G401 (cell line): ENCODE results near the gene ZSWIM1. TPM values are rescaled to one million over a fixed set of nuclear protein-coding genes. Genes with fewer than 3 reads are reported as not detected.
"Not testable (repeated sequence)": the region's sequence is repeated elsewhere in the genome, so short reads cannot be mapped to it uniquely, and the experiment has no call there.

Experiments
- DNase-seq: peaks from one replicate; pipeline ENCODE4 v3.0.0-alpha.2; 2015; ENCODE audit warnings: low spot score
- in situ Hi-C: cut with HindIII; loops from 2 replicates; pipeline ENCODE4 v1.10.0; 2016; ENCODE audit warnings: low sequenced_read_pairs, mixed read lengths
- total RNA-seq: library from RNA; depleted of rRNA; stranded (reverse); fragments of >200 nt; shearing (Covaris generic); gene quantifications from 2 replicates; pipeline ENCODE4 v1.2.3, GENCODE V29; 2014

The ZSWIM1 gene
- total RNA-seq, 1 experiment from 2014 or later = 9.6 TPM

DNA sequence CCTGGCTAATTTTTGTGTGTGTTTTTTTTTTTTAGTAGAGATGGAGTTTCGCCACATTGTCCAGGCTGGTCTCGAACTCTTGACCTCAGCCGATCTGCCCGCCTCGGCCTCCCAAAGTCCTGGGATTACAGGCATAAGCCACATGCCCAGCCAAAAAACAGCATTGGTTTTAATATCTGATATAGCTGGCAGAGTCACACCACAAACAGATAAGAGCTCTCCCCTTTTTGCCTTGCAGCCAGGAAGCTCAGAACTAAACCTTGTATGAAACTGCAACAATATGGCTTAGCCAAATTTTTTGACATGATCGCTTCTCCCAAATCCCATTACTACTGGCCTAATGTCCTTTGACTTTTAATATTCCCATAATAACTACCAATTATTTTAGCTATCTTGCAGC, 28.7 kb upstream of the ZSWIM1 start:
- in situ Hi-C loops = no loop called here
- DNase-seq = no peak

DNA sequence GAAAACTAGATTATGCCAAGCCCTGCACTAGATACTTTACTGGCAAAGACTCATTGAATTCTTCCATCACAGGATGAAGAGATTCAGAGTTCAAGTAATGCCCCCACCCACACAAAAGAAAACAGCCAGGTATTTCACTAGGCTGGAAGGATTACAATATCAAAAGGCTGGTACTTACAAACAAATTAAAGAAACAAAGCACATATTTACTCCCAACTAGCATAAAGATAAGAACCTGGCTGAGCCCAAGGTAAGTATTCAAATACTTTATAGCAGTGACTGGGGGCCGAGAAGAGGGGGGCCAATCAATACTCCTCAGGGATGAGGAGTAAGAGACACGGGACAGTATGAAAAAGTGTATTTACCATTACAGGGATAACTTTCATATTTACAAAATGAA, 27.5 kb upstream of the ZSWIM1 start:
- in situ Hi-C loops = no loop called here
- no peak for DNase-seq

DNA sequence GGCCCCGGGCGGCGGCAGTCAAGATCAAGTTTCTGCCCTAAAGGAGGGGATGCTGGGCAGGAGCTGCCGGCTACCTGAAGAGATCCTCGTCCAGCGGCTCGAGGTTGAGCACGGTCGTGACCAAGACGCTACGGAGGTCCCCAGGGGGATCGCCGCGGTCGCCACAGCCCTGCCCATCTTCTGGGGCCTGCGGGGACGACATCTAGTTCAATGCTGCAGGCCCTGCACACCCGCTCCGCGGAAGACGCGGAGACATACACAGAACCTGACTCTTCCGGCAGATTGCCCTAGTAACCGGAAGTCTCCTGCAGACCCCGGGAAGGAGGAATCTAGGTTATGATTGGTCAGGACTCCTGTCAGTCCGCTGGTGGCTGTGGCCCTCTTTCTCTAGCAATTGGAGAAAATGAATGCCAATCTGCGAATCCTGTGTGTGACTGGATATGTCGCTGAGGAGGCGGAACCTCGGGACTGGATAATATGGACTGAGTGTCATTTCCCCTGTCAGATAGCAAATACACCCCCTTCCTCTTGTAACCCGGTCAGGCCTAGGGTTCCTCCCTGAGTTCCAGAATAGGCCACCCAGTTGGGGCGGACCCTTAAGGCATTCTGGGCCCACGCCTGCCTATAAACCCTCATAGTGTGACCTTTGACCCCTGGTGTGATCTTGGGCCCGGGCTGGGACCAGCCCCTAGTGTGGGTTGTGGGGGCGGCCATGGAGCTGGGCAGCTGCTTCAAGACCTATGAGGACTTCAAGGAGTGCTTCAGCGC, 23.7 kb upstream of the ZSWIM1 start, which contains the start of the genes ACOT8 and ZSWIM3:
TSS of gene ACOT8 (minus strand) at position 279 of the 768 bp plus-strand sequence. CDS start at position 202, 77 bp downstream.
TSS of gene ZSWIM3 (plus strand) at position 501 of the 768 bp plus-strand sequence. CDS start at position 713, 212 bp downstream.
- DNase-seq = peak; percentile 100
- in situ Hi-C loops = no loop called here

DNA sequence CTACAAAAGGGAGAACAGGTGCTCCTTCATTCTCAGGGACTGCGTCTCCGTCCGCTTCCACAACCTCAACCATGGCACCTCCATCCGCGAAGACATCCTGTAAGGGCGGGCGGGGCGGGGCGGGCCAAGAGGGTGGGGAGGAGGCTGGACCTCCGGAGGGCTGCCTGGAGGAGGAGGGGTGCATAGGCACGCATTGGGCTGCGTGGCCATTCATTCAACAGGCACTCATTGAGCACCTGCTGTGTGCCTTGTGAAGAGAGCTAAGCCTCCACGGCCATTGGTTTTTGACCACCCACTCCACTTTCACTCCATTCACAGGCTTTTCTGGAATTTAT, 23.2 kb upstream of the ZSWIM1 start:
- no peak for DNase-seq
- in situ Hi-C loops = no loop called here

DNA sequence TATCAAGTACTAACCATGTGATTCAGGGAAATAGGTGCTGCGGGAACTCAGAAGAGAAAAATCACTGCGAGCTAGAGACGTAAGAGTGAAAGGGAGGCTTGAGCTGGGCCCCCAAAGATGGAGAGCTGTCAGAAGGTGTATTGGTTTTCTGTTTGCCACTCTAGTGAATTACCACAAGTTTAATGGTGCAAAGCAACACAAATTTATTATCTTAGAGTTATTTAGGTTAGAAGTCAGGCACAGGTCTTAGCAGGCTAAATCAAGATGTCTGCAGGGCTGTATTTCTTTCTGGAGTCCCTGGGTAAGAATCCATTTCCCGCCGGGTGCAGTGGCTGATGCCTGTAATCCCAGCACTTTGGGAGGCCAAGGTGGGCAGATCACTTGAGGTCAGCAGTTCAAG, 21.1 kb upstream of the ZSWIM1 start:
- no peak for DNase-seq
- in situ Hi-C loops = no loop called here

DNA sequence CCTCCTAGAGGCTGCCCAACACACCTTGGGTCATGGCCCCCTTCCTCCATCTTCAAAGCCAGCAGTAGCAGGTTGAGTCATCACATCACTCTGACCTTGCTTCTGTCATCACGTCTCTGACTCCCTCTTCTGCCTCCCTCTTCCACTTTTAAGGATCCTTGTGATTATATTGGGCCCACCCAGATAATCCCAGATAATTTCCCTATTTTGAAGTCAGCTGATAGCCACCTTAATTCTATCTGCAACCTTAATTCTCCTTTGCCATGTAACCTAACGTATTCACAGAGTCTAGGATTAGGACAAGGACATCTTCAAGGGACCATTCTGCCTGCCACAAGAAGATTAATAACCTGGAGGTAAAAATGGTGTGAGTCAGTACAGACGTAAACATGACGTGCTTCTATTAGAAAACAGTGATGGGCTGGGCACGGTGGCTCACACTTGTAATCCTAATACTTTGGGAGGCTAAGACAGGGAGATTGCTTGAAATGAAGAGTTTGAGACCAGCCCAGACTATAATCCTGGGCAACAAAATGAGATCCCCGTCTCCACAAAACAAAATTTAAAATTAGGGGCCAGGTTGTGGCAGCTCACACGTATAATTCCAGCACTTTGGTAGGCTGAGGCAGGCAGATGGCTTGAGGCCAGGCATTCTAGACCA, 20.3 kb upstream of the ZSWIM1 start:
- DNase-seq = no peak
- in situ Hi-C loops = no loop called here

DNA sequence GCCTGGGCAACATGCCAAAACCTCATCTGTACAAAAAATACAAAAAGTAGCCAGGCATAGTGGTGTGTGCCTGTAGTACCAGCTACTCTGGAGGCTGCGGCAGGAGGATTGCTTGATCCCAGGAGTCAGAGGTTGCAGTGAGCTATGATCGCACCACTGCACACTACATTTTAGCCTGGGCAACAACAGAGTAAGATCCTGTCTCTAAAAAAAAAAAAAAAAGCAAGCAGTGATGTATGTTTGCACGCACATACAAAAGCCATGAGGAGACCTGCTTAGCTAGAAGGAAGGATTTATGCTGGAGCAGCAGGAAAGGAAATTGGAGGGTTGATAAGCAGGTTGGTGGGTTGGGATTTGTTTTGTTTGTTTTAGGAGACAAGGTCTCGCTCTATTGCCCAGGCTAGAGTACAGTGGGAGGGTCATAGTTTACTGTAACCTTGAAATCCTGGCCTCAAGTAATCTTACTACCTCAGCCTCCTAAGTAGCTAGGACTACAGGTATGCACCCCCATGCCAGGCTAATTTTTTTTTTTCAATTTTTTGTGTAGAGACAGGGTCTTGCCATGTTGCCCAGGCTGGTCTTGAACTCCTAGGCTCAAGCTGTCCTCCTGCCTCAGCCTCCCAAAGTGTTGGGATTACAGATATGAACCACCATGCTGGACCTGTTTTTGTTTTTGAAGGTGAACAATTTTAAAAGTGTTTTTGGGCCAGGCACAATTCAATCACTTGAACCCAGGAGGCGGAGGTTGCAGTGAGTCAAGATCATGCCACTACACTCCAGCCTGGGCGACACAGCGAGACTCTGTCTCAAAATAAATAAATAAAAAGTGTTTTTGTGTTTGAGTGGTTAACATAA, 19.6 kb upstream of the ZSWIM1 start:
- DNase-seq = no peak
- in situ Hi-C loops = no loop called here

DNA sequence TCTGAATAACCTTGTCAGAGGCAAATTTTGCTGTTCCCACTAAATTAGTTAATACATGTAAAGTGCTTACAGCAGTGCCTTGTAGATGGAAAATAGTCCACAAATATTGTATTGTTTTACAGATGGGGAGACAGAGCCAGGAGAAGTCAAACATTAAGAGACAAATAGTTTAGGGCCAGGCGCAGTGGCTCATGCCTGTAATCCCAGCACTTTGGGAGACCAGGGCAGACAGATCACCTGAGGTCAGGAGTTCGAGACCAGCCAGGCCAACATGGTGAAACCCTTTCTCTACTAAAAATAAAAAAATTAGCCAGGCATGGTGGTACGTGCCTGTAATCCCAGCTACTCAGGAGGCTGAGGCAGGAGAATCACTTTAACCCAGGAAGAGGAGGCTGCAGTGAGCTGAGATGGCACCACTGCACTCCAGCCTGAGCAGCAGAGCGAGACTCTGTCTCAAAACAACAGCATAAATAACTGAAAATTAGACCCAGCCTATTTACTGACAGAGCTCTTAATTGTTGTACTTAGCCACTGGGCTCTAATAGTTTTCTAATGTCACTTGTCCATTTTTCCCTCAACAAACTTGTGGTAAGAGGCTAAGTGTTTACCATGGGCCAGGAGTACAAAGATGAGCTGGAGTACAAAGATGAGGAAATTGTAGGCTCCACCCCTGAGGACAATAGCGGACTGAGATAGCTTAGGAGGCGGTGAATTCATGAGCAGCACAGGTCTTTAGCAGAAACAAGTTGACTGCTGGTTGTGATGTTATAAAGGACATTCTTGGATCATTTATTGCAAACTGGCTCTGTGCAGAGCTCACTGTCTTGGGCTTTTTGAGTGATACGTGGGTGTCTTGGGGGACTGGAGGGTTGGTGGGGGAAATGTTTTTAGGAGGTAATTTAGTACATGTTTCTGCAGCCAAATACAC, 17.2 kb upstream of the ZSWIM1 start:
- in situ Hi-C loops = no loop called here
- no peak for DNase-seq

DNA sequence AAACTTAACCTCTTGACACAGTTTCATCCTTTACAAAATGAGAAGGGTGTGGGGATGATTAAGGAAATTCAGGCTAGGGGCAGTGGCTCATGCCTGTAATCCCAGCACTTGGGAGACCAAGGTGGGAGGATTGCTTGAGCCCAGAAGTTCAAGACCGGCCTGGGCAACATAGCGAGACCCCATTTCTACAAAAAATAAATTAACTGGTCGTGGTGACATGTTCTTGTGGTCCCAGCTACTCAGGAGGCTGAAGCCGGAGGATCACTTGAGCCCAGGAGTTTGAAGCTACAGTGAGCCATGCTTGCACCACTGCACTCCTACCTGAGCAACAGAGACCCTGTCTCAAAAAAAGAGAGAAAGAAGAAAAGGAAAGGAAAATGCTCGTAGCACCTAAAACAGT, 14.6 kb upstream of the ZSWIM1 start:
- in situ Hi-C loops = no loop called here
- no peak for DNase-seq

DNA sequence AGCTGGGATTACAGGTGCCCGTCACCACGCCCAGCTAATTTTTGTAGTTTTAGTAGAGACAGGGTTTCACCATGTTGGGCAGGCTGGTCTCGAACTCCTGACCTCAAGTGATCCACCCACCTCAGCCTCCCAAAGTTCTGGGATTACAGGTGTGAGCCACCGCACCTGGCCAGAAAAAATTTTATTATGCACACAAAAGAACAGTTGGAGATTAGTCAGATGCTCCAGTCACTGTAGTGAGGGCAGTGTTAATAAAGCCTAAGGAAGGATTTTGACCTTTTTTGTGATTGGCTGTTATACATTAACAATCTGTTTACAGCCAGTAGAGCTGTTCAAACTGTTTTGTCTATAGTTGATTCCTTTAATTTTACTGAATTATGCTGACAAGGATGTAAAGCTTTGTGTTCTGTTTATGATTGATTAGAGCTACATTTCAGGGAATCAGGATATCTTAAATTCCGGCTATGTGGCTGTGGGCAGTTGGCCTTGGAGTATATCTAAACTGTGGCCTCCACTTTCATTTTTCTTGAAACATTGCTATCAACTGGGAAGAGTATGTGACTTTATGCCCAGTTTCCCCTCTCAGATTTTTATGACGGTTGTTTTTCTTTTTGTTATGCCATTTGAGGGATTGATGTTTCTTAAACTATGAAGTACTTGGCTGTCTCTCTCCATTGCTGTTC, 13.8 kb upstream of the ZSWIM1 start:
- no peak for DNase-seq
- in situ Hi-C loops = no loop called here

DNA sequence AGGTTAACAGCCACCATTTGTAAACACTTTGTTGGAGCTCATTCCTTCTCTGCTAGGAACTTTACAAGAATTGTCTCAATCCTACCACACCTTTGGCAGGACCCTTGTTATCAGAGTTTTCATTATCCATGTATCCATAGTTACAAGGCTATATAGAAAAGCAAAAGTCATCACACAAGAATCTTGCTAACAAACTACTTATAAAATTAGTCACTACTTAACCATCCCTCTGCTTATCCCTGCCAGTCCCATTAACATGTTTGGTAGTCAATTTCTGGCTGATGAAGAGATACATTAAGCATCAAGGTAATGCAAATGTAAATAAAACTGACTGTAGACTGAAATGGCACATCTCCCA, 13.2 kb upstream of the ZSWIM1 start:
- in situ Hi-C loops = no loop called here
- DNase-seq = no peak

DNA sequence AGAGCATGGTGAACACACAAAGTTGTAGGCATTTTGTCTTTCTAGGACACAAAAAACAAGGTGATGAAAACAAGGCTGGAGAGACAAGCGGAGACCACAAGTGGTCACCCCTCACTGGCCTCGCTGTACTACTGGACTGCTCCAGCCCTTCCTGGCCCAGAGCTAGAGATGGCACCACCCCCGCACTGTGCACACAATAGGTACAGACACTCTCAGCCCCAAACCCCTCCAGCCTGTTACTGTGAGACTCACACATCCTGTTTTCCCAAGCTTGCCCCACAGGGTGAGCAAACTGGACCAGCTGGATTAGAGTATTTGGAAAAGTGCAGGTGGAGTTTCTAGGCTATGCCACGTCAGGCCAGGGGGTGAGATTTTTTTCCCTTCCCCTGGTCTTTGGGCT, 8.4 kb upstream of the ZSWIM1 start:
- DNase-seq = no peak
- in situ Hi-C loops = no loop called here

DNA sequence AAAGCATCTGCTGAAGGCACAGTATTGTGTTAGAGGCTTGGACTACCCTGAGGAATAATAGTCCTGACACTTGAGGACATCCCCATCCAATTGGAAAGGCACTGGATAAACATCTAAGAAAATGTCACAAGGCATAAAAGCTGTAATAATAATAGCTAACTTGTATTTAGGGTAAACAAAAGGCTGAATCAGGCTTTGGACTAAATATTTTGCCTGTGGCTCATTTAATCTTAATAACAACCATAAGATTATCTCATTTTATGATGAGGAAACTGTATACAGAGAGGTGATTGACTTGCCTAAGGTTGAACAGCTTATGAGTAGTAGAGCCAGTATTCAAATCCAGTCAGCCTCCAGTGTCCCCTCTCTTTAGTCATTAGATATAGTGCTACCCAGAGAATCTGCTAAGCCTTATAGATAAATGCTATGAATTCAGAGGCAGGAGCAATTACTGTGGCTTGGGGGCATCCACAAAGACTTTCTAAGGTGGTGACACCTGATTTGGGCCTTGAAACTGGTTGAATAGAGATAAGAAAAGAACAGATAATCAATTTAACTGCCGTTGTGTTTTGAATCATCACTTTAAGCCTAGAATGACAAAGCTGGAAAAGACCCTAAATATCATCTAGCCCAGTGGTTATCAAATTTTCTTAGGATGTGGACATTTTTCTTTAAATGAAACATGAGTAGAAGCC, 7.5 kb upstream of the ZSWIM1 start:
- DNase-seq = no peak
- in situ Hi-C loops = no loop called here

DNA sequence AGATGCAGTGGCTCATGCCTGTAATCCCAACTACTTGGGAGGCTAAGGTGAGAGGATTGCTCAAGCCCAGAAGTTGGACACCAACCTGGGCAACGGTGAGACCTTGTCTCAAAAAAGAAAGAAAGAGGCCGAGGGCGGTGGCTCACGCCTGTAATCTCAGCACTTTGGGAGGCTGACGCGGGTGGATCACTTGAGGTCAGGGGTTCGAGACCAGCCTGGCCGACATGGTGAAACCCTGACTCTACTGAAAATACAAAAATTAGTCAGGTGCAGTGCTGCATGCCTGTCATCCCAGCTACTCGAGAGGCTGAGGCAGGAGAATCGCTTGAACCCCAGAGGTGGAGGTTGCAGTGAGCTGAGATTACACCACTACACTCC, 6.9 kb upstream of the ZSWIM1 start:
- DNase-seq = not testable (repeated sequence)

DNA sequence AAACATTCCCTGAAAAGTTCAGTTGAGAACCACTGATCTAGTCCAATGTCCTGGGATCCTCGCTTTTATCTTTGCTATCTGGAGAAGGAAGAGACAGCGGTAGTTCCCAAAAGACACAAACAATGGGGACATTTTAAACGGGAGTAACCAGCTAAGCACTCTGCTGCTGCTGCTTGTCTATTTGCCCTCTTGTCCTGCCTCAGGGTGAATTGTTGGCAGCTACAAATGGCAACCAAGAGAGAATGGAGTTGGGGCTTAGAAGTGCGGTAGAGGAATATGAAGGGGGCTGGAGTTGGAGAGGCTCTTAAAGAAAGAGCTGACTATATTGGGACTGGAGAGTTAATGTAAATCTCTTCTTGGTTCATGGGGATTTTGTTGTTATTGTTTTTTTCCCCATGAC, 6.5 kb upstream of the ZSWIM1 start:
- DNase-seq = no peak
- in situ Hi-C loops = no loop called here

More for the DNA sequence above, 6.9 kb upstream of the ZSWIM1 start:
- in situ Hi-C loops = not testable (repeated sequence)

DNA sequence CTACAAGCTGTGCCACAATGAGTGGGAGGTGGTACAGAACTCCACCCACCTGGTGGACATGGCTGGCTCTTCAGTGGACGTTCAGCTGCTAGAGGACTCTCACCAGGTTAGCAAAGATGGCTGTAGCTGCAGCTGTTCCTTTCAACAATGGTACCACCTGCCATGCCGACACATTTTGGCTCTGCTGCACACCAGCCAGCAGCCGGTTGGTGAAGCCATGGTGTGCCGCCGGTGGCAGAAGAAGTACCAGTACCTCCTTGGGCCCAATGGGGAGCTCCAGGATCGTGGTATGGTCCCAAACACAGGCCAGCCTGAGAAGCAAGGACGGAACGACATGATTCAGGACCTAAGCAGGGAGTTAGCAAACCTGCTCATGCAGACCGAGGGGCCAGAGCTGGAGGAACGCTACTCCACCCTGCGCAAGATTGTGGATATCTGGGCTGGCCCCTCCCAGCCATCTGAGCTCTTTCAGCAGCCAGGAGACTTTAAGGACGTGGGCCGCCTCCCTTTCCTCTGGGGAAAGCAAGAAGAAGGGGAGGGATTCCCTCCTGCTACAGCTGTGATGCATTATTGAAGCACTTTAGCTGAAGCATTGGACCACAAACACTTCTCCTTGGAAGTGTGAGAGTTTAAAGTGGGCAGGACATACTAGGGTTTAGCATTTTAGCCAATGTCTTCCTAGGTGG, 2.8 kb upstream of the ZSWIM1 start:
- DNase-seq = no peak

DNA sequence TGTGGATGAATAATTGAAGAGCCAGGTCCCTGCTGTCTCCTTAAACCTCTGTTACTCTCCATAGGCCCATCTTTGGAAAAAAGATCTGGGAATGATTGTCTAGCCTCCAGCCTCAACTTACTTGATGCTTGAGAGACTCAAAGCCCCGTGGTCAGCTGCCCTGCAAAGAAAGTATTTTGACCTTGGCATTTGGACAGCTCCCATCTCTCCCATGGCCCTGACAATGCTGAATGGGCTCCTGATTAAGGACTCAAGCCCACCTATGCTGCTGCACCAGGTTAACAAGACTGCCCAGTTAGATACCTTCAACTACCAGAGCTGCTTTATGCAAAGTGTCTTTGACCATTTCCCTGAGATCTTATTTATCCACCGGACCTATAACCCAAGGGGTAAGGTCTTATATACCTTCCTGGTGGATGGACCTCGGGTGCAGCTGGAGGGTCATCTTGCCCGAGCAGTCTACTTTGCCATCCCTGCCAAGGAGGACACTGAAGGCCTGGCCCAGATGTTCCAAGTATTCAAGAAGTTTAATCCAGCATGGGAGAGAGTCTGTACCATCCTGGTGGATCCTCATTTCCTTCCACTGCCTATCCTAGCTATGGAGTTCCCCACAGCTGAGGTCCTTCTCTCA, 1.6 kb downstream of the ZSWIM1 start:
- in situ Hi-C loops = no loop called here
- no peak for DNase-seq

More for the DNA sequence above, 2.8 kb upstream of the ZSWIM1 start:
- in situ Hi-C loops = no loop called here
